HG03439 (cell line): ENCODE data around the gene PLEKHD1.
A peak's percentile ranks its signal among the peaks of the same experiment; 100 is the strongest.
"Not testable (repeated sequence)": the region's sequence is repeated elsewhere in the genome, so short reads cannot be mapped to it uniquely, and the experiment has no call there.

ENCODE experiments used
- ATAC-seq: cut with Tn5 transposase; IDR thresholded peaks from one replicate; pipeline ENCODE4 v1.9.1; 2021; ENCODE audit warnings: mild to moderate bottlenecking, moderate library complexity; ENCODE audit not compliant: unreplicated experiment

Gene PLEKHD1

GRCh38 chr14:69484444-69485314 is at the start of gene PLEKHD1:
PLEKHD1 (plus strand) TSS chr14:69484728; CDS start chr14:69484966, 238 bp downstream.
- ATAC-seq, result no peak

GRCh38 chr14:69439521-69440270 is 44.8 kb upstream of the PLEKHD1 start:
- ATAC-seq, result no peak

GRCh38 chr14:69441948-69442347 is 42.6 kb upstream of the PLEKHD1 start:
- no peak for ATAC-seq

- ATAC-seq, result no peak
These were observed 41.2 kb upstream of the PLEKHD1 start for GRCh38 chr14:69443296-69443805.

DNA sequence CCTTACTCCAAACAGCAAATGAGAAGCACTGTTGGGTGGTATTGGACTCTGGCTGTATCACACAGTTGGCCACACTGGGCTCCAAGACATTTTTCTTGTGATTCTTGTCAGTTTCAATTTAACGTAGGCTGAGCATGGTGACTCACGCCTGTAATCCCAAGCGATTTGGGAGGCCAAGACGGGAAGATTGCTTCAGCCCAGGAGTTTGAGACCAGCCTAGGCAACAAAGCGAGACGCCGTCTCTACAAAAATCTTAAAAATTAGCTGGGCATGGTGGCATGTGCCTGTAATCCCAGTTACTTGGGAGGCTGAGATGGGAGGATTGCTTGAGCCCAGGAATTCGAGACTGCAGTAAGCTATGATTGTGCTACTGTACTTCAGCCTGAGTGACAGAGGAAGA is 35.3 kb upstream of the PLEKHD1 start:
- no peak for ATAC-seq

DNA sequence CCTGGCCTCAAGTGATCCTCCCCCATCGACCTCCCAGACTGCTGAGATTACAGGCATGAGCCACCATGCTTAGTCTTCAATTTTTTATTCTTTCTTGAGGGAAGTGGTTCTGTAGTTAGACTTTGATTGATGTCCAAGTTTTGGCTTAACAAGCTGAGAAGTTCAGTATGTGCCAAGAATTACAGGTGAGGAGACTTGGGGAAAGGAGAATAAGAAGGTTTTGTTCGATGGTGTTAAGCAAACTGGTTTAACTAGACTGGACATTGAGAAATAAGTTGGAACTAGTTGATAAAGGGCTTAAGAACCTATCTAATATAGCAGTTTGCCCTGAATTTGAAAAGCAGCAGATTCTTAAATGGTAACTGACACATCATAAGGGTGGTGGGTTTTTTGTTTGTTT is 32.6 kb upstream of the PLEKHD1 start:
- no peak for ATAC-seq

DNA sequence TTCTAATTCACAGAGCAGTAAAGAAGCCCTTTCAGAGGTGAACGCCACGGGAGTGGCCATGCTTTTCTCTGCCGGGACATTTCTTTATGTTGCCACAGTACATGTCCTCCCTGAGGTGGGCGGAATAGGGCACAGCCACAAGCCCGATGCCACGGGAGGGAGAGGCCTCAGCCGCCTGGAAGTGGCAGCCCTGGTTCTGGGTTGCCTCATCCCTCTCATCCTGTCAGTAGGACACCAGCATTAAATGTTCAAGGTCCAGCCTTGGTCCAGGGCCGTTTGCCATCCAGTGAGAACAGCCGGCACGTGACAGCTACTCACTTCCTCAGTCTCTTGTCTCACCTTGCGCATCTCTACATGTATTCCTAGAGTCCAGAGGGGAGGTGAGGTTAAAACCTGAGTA is 26.2 kb upstream of the PLEKHD1 start:
- no peak for ATAC-seq

DNA sequence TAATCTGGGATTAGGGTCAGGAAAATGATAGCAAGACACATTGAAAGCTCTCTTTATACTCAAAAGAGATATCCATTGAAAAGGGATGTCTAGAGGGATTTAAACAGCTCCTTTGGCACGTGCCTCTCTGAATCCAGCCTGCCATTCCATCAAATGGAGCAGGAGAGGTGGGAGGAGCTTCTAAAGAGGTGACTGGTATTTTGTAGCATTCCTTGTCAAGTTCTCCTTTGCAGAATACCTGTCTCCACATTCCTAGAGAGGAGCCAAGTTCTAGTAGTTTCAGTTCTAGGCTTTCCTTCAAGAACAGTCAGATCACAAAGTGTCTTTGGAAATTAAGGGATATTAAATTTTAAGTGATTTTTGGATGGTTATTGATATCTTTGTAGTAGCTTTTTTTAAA is 25.4 kb upstream of the PLEKHD1 start:
- ATAC-seq, result no peak

GRCh38 chr14:69460093-69460701 is 24.3 kb upstream of the PLEKHD1 start:
- ATAC-seq, result peak; percentile 54

GRCh38 chr14:69464379-69464778 is 20.1 kb upstream of the PLEKHD1 start:
- no peak for ATAC-seq

GRCh38 chr14:69464829-69465228 is 19.7 kb upstream of the PLEKHD1 start:
- no peak for ATAC-seq

DNA sequence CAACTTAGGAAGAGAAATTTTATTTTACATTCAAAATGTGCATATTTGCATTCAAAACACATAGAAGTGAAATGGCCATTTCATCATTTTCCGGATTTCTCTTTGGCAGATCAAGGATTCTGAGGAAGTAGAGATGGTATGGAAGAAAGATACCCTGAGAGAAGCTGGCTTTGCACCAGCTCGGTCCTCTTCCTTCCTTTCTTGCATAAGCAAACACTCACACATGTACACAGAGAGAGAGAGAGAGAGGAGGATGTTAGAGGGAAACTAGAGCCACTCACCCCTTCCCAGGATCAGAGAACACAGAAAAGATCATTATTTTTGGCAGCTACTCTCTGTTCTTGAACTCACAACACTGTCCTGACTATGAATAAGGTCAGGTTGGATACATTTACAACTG is 15.6 kb upstream of the PLEKHD1 start:
- no peak for ATAC-seq

DNA sequence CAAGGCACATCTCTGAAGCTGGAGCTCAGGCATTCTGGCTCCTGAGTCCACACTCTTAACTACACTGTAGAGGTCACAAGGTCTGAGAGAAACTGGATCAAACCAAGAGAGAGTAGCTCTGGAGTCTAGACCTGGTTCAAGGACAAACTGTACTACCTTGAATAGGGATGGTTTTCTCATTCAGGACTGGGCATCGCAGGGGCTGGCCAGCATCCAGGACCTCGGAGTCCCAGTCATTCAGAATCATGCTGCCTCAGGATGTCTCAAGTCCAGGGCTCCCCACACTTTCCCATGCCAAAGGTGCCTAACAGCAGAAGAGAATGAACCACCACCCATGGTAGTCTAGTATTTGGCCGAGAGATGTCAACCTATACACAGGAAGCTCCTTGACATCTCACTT is 13.1 kb upstream of the PLEKHD1 start:
- no peak for ATAC-seq

DNA sequence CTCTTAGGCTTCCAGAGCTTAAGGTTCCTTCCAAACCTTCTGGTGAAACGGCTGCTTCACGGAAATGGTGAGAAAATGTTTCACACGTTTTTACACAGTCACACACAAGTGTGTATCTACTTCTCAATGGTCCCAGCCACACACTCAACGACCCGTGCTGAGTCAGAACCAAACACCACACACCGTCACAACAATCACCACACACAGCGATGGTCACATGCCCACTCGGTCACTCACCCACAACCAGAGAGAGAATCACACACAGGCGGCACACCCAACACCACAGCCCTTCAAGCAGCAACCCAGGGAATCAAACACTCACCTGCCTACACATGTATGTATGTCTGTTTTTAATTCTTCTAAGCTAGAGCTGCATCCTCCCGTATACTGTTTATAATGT is 12.6 kb upstream of the PLEKHD1 start:
- ATAC-seq, result no peak

DNA sequence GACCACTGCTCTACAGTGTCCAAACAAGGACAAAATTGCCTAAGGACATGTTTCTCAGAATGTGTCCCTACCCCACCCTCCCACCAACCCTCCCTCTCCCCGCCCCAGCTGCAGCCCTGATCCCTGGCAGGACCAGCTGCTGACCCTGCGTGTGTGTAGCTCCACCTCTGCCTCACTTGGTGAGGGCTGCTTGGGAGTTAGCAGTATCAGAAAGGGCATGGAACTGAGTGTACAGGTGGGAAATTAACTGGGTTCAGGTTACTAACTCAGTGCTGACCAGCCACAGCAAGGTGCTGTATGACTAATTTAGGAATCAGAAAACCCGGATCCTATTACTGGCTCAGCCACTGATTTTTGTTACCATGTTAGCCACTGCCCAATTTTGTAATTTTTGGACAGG is 11.3 kb upstream of the PLEKHD1 start:
- no peak for ATAC-seq

DNA sequence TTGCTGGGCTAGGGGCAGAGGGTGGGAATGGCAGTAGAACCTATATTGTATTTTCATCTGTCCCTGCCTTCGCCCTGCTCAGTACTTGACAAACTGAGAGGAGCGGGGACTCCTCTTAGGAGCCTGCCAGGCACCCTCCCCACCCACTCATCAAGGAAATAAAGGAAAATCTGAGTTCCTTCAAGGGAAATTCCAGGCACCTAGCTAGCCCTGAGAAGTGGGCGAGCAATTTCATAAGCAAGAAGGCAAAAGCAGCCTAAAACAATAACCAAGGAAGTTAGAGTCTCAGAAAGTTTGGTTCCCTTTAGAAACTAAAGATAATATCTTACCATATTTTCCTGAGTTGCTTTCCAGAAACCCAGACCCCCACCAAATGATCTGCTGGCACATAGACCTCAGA is 10.6 kb upstream of the PLEKHD1 start:
- no peak for ATAC-seq

- no peak for ATAC-seq
These were observed 9.2 kb upstream of the PLEKHD1 start for GRCh38 chr14:69475194-69475818.

DNA sequence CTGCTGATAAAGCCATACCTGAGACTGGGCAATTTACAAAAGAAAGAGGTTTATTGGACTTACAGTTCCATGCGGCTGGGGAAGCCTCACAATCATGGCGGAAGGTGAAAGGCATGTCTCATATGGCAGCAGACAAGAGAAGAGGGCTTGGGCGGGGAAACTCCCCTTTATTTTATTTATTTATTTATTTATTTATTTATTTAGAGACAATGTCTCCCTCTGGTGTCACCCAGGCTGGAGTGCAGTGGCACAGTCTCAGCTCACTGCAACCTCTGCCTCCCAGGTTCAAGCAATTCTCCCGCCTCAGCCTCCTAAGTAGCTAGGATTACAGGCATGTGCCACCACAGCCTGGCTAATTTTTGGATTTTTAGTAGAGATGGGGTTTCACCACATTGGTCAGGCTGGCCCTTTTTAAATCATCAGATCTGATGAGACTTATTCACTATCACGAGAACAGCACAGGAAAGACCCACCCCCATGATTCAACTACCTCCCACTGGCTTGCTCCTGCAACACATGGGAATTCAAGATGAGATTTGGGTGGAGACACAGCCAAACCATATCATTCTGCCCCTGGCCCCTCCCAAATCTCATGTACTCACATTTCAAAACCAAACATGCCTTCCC is 7.6 kb upstream of the PLEKHD1 start:
- not testable (repeated sequence) for ATAC-seq

DNA sequence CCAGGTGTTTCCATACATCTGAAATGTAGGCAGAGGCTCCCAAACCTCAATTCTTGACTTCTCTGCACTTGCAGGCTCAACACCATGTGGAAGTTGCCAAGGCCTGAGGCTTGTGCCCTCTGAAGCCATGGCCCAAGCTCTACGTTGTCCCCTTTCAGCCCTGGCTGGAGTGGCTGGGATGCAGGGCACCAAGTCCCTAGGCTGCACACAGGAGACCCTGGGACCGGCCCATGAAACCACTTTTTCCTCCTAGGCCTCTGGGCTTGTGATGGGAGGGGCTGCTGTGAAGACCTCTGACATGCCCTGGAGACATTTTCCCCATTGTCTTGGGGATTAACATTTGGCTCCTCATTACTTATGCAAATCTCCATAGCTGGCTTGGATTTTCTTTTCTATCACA is 6.5 kb upstream of the PLEKHD1 start:
- not testable (repeated sequence) for ATAC-seq

GRCh38 chr14:69479696-69480095 is 4.8 kb upstream of the PLEKHD1 start:
- no peak for ATAC-seq

GRCh38 chr14:69480136-69480535 is 4.4 kb upstream of the PLEKHD1 start:
- no peak for ATAC-seq
